IMR-90 (cell line): ENCODE measurements around the gene AK3. TPM values are rescaled to one million over a fixed set of nuclear protein-coding genes. Genes with fewer than 3 reads are reported as not detected.

ENCODE experiments used
- ATAC-seq: fragments of 200-7000 bp; cut with Tn5 transposase; 2 replicates; pipeline ENCODE4 v1.9.1; 2020; ENCODE audit warnings: low read depth, mild to moderate bottlenecking, moderate library complexity
- BruUV-seq: library from RNA; stranded (reverse); fragments of 400-500 nt; replicated peaks from 2 replicates; lab custom pipeline; 2021; lab: Mats Ljungman, UMichigan
- CTCF ChIA-PET: fragments of 300-600 bp; formaldehyde crosslinking; extraction: SDS; loops from one replicate; lab custom pipeline; 2021; ENCODE audit warnings: antibody characterized with exemption; lab: Yijun Ruan, JAX
- POLR2A ChIA-PET: fragments of 300-600 bp; sonication (Branson Sonifier 250); formaldehyde crosslinking; loops from one replicate; lab custom pipeline; 2022; ENCODE audit warnings: antibody characterized with exemption; ENCODE audit not compliant: unreplicated experiment; lab: Charles Lee
- DNase-seq: peaks from one replicate; pipeline ENCODE4 v3.0.0; 2013
- H2AFZ ChIP-seq: replicated peaks from 2 replicates; pipeline ENCODE3; 2013; ENCODE audit warnings: low read length, mild to moderate bottlenecking; ENCODE audit not compliant: poor library complexity
- H2AK5ac ChIP-seq: 2 replicates; pipeline ENCODE4 v1.6.1; 2013; ENCODE audit warnings: low read depth, low read length, inconsistent platforms
- H2AK9ac ChIP-seq: replicated peaks from 2 replicates; pipeline ENCODE3; 2013; ENCODE audit warnings: mild to moderate bottlenecking, low read depth, low read length, moderate library complexity; ENCODE audit not compliant: poor library complexity
- H2BK120ac ChIP-seq: 2 replicates; pipeline ENCODE4 v1.6.1; 2013; ENCODE audit warnings: low read depth, low read length, inconsistent platforms
- H2BK15ac ChIP-seq: 3 replicates; pipeline ENCODE4 v1.6.1; 2013; ENCODE audit warnings: low read depth, low read length, inconsistent platforms
- H2BK20ac ChIP-seq: 2 replicates; pipeline ENCODE4 v1.6.1; 2013; ENCODE audit warnings: low read depth, mild to moderate bottlenecking, inconsistent platforms, low read length, moderate library complexity
- H2BK5ac ChIP-seq: 2 replicates; pipeline ENCODE4 v1.6.1; 2013; ENCODE audit warnings: mild to moderate bottlenecking, low read depth, low read length, inconsistent platforms; ENCODE audit not compliant: poor library complexity, severe bottlenecking
- H3K14ac ChIP-seq: replicated peaks from 2 replicates; pipeline ENCODE4 v1.6.1; 2013; ENCODE audit warnings: low read depth, low read length, inconsistent platforms
- H3K18ac ChIP-seq: 2 replicates; pipeline ENCODE4 v1.6.1; 2013; ENCODE audit warnings: low read depth, low read length, control low read depth
- H3K23ac ChIP-seq: 2 replicates; pipeline ENCODE4 v1.6.1; 2013; ENCODE audit warnings: low read depth, low read length, inconsistent platforms
- H3K27ac ChIP-seq: 2 replicates; pipeline ENCODE4 v1.5.1; 2013; ENCODE audit warnings: mild to moderate bottlenecking, control low read depth, low read length; ENCODE audit not compliant: insufficient read depth
- H3K27me3 ChIP-seq: 2 replicates; pipeline ENCODE4 v1.6.1; 2013; ENCODE audit warnings: low read length; ENCODE audit not compliant: control insufficient read depth, insufficient read depth
- H3K36me3 ChIP-seq: 2 replicates; pipeline ENCODE4 v1.6.1; 2013; ENCODE audit warnings: low read length, mixed read lengths; ENCODE audit not compliant: control insufficient read depth, insufficient read depth
- H3K4ac ChIP-seq: 2 replicates; pipeline ENCODE4 v1.6.1; 2013; ENCODE audit warnings: low read depth, low read length, inconsistent platforms
- H3K4me1 ChIP-seq: 2 replicates; pipeline ENCODE4 v1.6.1; 2013; ENCODE audit warnings: low read length, mixed read lengths; ENCODE audit not compliant: control insufficient read depth, insufficient read depth
- H3K4me2 ChIP-seq: 2 replicates; pipeline ENCODE4 v1.6.1; 2013; ENCODE audit warnings: low read depth, mild to moderate bottlenecking, control low read depth, low read length, moderate library complexity
- H3K4me3 ChIP-seq: 2 replicates; pipeline ENCODE4 v1.5.1; 2013; ENCODE audit warnings: low read depth, mild to moderate bottlenecking, control low read depth, low read length, moderate library complexity; ENCODE audit not compliant: insufficient read depth
- H3K56ac ChIP-seq: 2 replicates; pipeline ENCODE4 v1.6.1; 2013; ENCODE audit warnings: low read length, inconsistent platforms; ENCODE audit not compliant: insufficient read depth; ENCODE audit errors: extremely low read depth
- H3K79me1 ChIP-seq, 2 experiments: 2 replicates each; pipeline ENCODE4 v1.6.1; 2013; ENCODE audit warnings: low read length in 2 of 2, inconsistent platforms in 1 of 2, low read depth in 1 of 2
- H3K9ac ChIP-seq: 2 replicates; pipeline ENCODE4 v1.6.1; 2013; ENCODE audit warnings: low read depth, low read length, control low read depth
- H3K9me1 ChIP-seq: 2 replicates; pipeline ENCODE4 v1.6.1; 2013; ENCODE audit warnings: low read length, inconsistent platforms; ENCODE audit not compliant: insufficient read depth
- H3K9me3 ChIP-seq: 2 replicates; pipeline ENCODE4 v1.6.1; 2013; ENCODE audit warnings: low read length; ENCODE audit not compliant: control insufficient read depth, insufficient read depth
- H4K20me1 ChIP-seq: 2 replicates; pipeline ENCODE4 v1.6.1; 2013; ENCODE audit warnings: low read length, inconsistent platforms; ENCODE audit not compliant: insufficient read depth
- H4K5ac ChIP-seq: 2 replicates; pipeline ENCODE4 v1.6.1; 2013; ENCODE audit warnings: mild to moderate bottlenecking, low read depth, low read length, control low read depth
- H4K8ac ChIP-seq, 2 experiments: 2 replicates each; pipeline ENCODE4 v1.6.1; 2013; ENCODE audit warnings: low read depth in 2 of 2, low read length in 2 of 2, control low read depth in 1 of 2, inconsistent platforms in 1 of 2
- H4K91ac ChIP-seq: 2 replicates; pipeline ENCODE4 v1.6.1; 2013; ENCODE audit warnings: low read depth, low read length, inconsistent platforms; ENCODE audit not compliant: insufficient read depth
- FOS ChIP-seq: fragments of 150-350 bp; IDR thresholded peaks from 2 replicates; pipeline ENCODE4 v1.6.1; 2016; ENCODE audit warnings: low read depth, low read length
- POLR2A ChIP-seq: IDR thresholded peaks from 2 replicates; pipeline ENCODE4 v1.6.1; 2012; ENCODE audit warnings: mild to moderate bottlenecking, low read depth, low read length
- RCOR1 ChIP-seq: IDR thresholded peaks from 2 replicates; pipeline ENCODE4 v1.6.1; 2012; ENCODE audit warnings: mild to moderate bottlenecking, low read length, improper control_type of control experiment; ENCODE audit not compliant: insufficient replicate concordance
- SMC3 ChIP-seq: fragments of 150-350 bp; IDR thresholded peaks from 2 replicates; pipeline ENCODE4 v1.6.1; 2016; ENCODE audit warnings: low read depth, mild to moderate bottlenecking, antibody characterized with exemption, low read length, moderate library complexity
- WGBS, 2 experiments: methylation state at CpG; one replicate each; pipeline versions ENCODE4 v1.1.5 to v1.1.7; 2013; ENCODE audit warnings: missing lambda C conversion rate in 2 of 2; ENCODE audit not compliant: insufficient read length in 1 of 2; ENCODE audit errors: extremely low coverage in 2 of 2; 5-methylcytosine and 5-hydroxymethylcytosine counted together
- dilution Hi-C: fragments of 300-500 bp; cut with HindIII; formaldehyde crosslinking; loops from one replicate; pipeline ENCODE4 v1.14.3; 2018; ENCODE audit warnings: low sequenced_read_pairs; ENCODE audit not compliant: unreplicated experiment
- in situ Hi-C: fragments of 300-500 bp; cut with MboI; formaldehyde crosslinking; loops from 3 replicates; pipeline ENCODE4 v1.14.3; 2019; ENCODE audit warnings: low sequenced_read_pairs, inconsistent platforms, mixed read lengths
- intact Hi-C: fragments of 100-400 bp; cut with micrococcal nuclease; formaldehyde crosslinking; loops from 2 replicates; pipeline ENCODE4 v1.10.0; 2022
- polyA plus RNA-seq, 3 experiments: library from polyadenylated mRNA; depleted of rRNA; stranded (reverse); fragments of >200 nt; gene quantifications; 2 replicates each; pipeline ENCODE4 v1.2.3, GENCODE V29; 2012; ENCODE audit warnings: low replicate concordance in 1 of 3
- total RNA-seq: library from RNA; depleted of rRNA; stranded (reverse); fragments of >200 nt; gene quantifications from 2 replicates; pipeline ENCODE4 v1.2.3, GENCODE V29; 2012

AK3 gene
- total and polyA plus RNA-seq, 2 of the 4 experiments (the other 2 are of a cell fraction) = 24.7 to 26.2 TPM

DNA sequence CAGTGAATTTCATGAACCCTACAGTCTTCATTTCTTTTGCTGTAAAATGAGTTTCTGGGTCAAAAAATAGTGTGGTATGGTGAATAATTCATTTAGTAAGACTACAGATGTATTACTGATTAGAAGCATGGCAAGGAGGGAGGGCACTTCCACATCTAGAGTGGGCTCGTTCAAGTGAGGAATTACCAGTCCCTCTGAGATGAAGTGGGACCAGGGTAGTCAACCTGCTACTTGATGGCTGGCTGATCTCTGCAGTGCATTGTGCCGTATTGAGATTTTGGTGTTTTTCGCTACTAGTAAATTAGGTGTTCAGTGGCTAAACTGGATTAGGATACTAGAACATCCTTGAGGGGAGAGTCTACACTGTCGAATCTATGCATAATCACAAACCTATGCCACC lies 50.9 kb downstream of the AK3 start:
- no peak overlapping the region for H4K5ac ChIP-seq
- no peak for TF ChIP-seq SMC3
- no peak for TF ChIP-seq FOS
- TF ChIP-seq RCOR1 = no peak
- TF ChIP-seq POLR2A = no peak
- peaks cover 2% of the 10 kb centered on the region for H3K4me1 ChIP-seq
- H3K36me3 ChIP-seq = peaks cover 22% of the 10 kb centered on the region
- H3K56ac ChIP-seq = no peak overlapping the region
- ATAC-seq (no peak), DNase-seq (no peak)
- no TSS peak for BruUV-seq
- no peaks in the 10 kb centered on the region for H3K9me3 ChIP-seq
- no peaks in the 10 kb centered on the region for H3K27me3 ChIP-seq
- H4K8ac ChIP-seq = no peak overlapping the region
- H2AK9ac ChIP-seq = no peak overlapping the region
- peaks cover 9 to 56% of the 10 kb centered on the region in 2 experiments for H3K79me1 ChIP-seq
- no peak overlapping the region for H2AFZ ChIP-seq
- H4K91ac ChIP-seq = no peak overlapping the region
- H3K4me3 ChIP-seq = no peak overlapping the region
- POLR2A ChIA-PET = no interaction called here
- 86% methylated on average over 1 of the region's 4 CpGs; no CpG with 5 or more reads in 1 of the 2 experiments for WGBS, 2 experiments
- no peak overlapping the region for H3K27ac ChIP-seq
- dilution Hi-C loops = no loop called here
- no peak overlapping the region for H2BK120ac ChIP-seq
- H3K9me1 ChIP-seq = peaks cover 7% of the 10 kb centered on the region
- H3K18ac ChIP-seq = no peak overlapping the region
- H2BK15ac ChIP-seq = no peak overlapping the region
- H3K4ac ChIP-seq = no peak overlapping the region
- no peak overlapping the region for H3K9ac ChIP-seq
- in situ Hi-C loops = loop anchor here (25.0 kb wide), 1 partner anchor 578 kb away; no protein-coding TSS in a partner anchor
- H2AK5ac ChIP-seq = no peak overlapping the region
- peaks cover 7% of the 10 kb centered on the region; the same call in 1 of the 2 replicates for H4K20me1 ChIP-seq
- no peak overlapping the region for H3K4me2 ChIP-seq
- no peak overlapping the region for H3K23ac ChIP-seq
- no peak overlapping the region for H2BK5ac ChIP-seq
- no peak overlapping the region for H3K14ac ChIP-seq
- no peak overlapping the region for H2BK20ac ChIP-seq
- CTCF ChIA-PET = no interaction called here
- intact Hi-C loops = no loop called here
